ENCODE data around the gene TUBA4A. TPM values are rescaled to one million over a fixed set of nuclear protein-coding genes. Genes with fewer than 3 reads are reported as not detected.

The TUBA4A gene
- total and polyA plus RNA-seq, 7 donors = 291 to 707 (median 556) TPM

- Histone ChIP-seq H3K27me3 (ENCODE audit: insufficient read depth in 3 of 3, low read length in 2 of 3) (no peaks in the 10 kb centered on the region), H3K27ac (peak within 1 kb of the TSS; percentile 94), H3K9me3 (no peaks in the 10 kb centered on the region), H3K4me3 (peak within 1 kb of the TSS; percentile 75), H3K4me1 (peaks cover 41% of the 10 kb centered on the region), H3K36me3 (ENCODE audit: insufficient read depth in 1 of 2, low read depth in 1 of 2) (peaks cover 0 to 40% of the 10 kb centered on the region in 2 donors)
- no peak for TF ChIP-seq CTCF (IDR thresholded peaks at IDR 0.05)
- intact Hi-C loops (cut with DNase I) = no loop called here
- ATAC-seq (peak; percentile 81 to 83 (median 82)), DNase-seq (peak; percentile 84 to 93)
- 1% methylated on average over 49 of the region's 49 CpGs for WGBS, 3 donors
Observed at GRCh38 chr2:219252900-219253752, 592 bp downstream of the TUBA4A start, which contains the start of gene TUBA4B. Gene TUBA4B (plus strand): TSS chr2:219253243. CDS start chr2:219253408, 165 bp downstream.

- DNase-seq (peak in 1 of 2 donors; percentile 53), ATAC-seq (peak in 3 of 4 donors; percentile 0 to 4 (median 1))
- WGBS, 3 donors = 4 to 6% (median 5%) methylated on average over 9 of the region's 9 CpGs
- peaks cover 0 to 46% of the 10 kb centered on the region in 2 donors for H3K36me3 ChIP-seq (ENCODE audit: insufficient read depth in 1 of 2, low read depth in 1 of 2)
- peak overlapping the region; percentile 94 for H3K27ac ChIP-seq
- peak overlapping the region; percentile 75 for H3K4me3 ChIP-seq
- intact Hi-C loops (cut with DNase I) = no loop called here
- no peak for TF ChIP-seq CTCF (IDR thresholded peaks at IDR 0.05)
- peaks cover 47% of the 10 kb centered on the region for H3K4me1 ChIP-seq
- no peaks in the 10 kb centered on the region for H3K27me3 ChIP-seq (ENCODE audit: insufficient read depth in 3 of 3, low read length in 2 of 3)
- no peaks in the 10 kb centered on the region for H3K9me3 ChIP-seq
Observed at GRCh38 chr2:219252570-219252899, 1.2 kb downstream of the TUBA4A start.

GRCh38 chr2:219252084-219252483 lies 1.6 kb downstream of the TUBA4A start:
- ATAC-seq (peak in 3 of 4 donors; percentile 2 to 5 (median 4)), DNase-seq (no peak)
- Histone ChIP-seq H3K27ac (peak overlapping the region; percentile 94), H3K9me3 (no peaks in the 10 kb centered on the region), H3K36me3 (ENCODE audit: insufficient read depth in 1 of 2, low read depth in 1 of 2) (peaks cover 0 to 51% of the 10 kb centered on the region in 2 donors), H3K4me1 (peaks cover 48% of the 10 kb centered on the region), H3K4me3 (peak overlapping the region; percentile 75), H3K27me3 (ENCODE audit: insufficient read depth in 3 of 3, low read length in 2 of 3) (no peaks in the 10 kb centered on the region)
- intact Hi-C loops (cut with DNase I) = no loop called here
- no peak for TF ChIP-seq CTCF (IDR thresholded peaks at IDR 0.05)
- 25 to 38% (median 25%) methylated on average over 5 of the region's 5 CpGs for WGBS, 3 donors

GRCh38 chr2:219251656-219252055 lies 2.1 kb downstream of the TUBA4A start:
- Histone ChIP-seq H3K27me3 (ENCODE audit: insufficient read depth in 3 of 3, low read length in 2 of 3) (no peaks in the 10 kb centered on the region), H3K4me1 (peaks cover 48% of the 10 kb centered on the region), H3K27ac (peak overlapping the region; percentile 94), H3K4me3 (peak overlapping the region; percentile 75), H3K36me3 (ENCODE audit: insufficient read depth in 1 of 2, low read depth in 1 of 2) (peaks cover 0 to 55% of the 10 kb centered on the region in 2 donors), H3K9me3 (no peaks in the 10 kb centered on the region)
- no peak for DNase-seq
- no peak for TF ChIP-seq CTCF (IDR thresholded peaks at IDR 0.05)
- WGBS, 3 donors = 38 to 58% (median 42%) methylated on average over 6 of the region's 6 CpGs
- ATAC-seq = no peak
- intact Hi-C loops (cut with DNase I) = no loop called here
